SKM-1 treated with dmso at 0.1 percent for 144 hours (cell line): ENCODE results near the gene DPM2.

ENCODE experiments used
- DNase-seq: peaks from one replicate; lab custom pipeline; 2025; ENCODE audit not compliant: unreplicated experiment; lab: John Stamatoyannopoulos, UW

The DPM2 gene

GRCh38 chr9:127958728-127959127 is 21.1 kb upstream of the DPM2 start:
- no peak for DNase-seq

DNA sequence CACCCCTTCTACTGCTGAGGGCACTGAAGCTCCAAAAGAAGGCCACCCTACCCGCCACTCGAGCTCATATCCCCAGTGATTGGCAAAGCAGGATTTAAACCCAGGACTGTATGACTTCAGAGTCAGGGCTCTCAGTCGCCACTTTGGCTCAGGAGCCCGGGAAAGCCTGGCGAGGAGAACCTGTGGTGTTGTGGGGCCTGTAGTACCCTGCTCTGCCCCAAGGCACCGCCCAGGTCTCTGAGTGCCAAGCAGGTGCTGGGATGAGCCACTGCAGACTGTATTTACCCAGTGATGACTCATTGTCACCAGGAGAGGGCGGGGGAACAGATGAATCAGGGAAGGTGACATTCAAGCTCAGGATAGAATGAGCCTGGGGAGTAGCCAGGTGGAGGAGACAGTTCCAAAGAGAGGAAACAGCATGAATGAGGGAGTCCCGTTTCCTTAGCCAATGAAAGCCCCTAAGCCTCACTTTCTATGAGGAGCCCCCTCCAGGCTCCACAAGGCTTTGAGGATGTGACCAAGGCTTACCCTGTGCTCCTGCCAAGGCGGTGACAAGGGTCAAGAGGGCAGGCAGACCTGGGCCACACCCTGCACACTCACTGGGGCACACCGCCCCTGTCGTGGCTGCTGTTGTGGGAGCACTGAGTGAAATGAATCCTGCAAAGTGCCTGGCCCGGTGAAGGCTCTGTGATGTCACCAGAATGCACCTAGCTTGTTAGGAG is 17.8 kb upstream of the DPM2 start:
- no peak for DNase-seq

- DNase-seq: no peak
Measured at GRCh38 chr9:127954831-127955293, 17.2 kb upstream of the DPM2 start.

DNA sequence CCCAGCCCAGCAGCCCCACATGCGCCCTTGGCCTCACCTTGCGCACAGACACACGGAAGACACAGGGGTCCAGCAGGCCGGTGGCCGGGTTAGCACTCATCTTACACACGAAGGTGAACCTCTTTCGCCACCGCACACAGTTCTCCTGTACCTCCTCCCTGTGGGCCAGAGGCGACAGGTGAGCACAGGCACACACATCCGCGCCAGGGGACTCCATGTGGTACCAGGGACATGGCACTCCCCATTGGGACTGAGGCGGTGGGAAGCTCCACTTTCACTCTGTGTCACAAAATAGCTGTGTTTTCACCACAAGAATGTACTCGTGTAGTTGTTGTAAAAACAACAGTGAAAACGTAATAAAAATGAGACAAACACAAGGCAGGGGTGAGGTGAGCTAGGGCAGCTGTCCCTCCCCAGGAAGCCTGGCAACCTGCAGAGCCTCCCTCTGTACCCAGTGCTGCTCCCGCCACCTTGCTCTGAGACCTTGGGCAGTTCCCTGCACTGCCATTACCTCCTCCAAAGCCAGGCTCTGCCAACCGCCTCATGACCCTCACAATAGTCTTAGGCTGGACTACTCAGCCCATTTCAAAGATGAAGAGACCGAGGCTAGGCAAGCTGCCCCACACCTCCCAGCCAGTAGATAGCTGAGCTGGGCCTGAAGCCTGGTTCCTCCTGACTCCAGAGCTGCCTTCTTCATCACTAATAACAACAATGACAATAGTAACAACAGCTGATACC is 16.3 kb upstream of the DPM2 start:
- DNase-seq: no peak

DNA sequence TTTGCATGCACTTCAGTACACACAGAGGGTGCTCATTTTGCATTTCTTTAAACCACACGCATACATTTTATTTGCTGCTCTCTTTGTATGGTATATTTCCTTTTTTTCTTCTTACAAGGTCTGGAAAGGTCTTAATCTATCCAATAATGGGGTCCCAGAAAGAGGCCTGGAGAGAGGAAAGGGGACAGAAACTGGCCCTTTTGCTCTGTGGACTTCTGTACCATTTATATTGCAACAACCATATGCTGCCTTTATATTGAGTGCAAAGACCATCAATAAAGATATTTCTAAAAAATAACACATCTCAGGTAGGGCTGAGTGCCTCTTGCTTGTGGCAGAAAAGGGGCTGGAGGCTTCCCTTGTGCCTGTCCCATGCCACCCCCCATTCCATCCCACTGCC is 15.5 kb upstream of the DPM2 start:
- no peak for DNase-seq

- no peak for DNase-seq
Measured at GRCh38 chr9:127950513-127951289, 13.0 kb upstream of the DPM2 start.

GRCh38 chr9:127949827-127950512 is 12.3 kb upstream of the DPM2 start:
- no peak for DNase-seq

DNA sequence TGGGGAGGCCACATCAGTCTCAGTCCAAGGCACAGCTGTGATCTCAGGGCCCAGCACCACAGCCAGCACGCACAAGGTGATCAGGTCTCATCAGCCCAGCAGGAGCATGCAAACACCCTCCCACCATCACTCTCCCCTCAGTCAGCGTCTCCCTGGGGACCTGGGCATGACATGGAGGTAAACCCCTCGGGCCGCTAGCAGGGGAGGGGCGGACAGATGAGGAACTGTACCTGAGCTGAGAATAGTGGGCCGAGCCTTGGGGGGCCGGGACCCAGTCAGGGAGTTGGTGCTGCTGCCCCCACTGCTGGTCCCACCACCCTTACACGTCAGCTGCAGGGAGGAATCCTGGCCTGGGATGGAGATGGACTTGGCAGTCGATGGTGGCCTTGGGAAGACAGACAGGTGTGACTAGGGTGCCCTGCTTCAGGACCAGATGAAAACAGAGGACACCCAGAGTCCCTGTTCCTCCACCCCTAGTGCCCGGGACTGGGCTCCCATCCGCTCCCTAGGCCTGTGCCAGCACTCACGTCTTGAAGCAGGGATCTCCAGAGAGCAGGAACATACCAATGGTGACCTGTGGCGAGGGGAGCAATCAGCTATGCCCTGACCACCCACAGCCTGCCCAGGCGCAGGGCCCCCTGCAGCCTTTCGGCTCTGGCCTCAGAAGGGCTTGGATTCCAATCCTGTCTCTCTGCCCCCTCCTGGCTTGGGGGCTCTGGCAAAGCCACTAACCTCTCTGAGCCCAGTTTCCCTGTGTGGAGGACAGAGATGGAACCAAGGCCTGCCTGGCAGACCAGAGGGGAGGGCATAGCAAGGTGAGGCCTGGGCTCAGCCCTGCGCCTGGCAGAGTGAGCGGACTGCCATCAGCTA is 10.4 kb upstream of the DPM2 start:
- DNase-seq: no peak

DNA sequence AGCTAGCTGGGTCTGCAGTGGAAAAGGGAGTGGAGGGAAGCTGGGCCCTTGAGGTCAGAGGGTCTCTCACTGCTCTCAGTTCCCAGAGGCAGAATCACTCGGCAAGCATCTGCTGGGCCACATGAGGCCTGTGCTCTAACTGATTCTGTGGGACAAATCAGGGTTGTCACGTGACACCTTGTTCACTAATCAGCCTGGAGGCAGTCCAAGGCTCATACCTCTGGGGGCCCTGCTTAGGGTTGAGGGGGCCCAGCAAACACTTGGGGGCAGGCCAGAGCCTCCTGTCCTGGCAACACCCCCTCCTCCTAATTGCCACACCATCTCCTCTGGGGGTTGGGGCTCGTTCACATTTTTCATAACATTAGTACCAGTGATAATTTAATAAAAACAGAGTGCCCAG is 9.1 kb upstream of the DPM2 start:
- no peak for DNase-seq

DNA sequence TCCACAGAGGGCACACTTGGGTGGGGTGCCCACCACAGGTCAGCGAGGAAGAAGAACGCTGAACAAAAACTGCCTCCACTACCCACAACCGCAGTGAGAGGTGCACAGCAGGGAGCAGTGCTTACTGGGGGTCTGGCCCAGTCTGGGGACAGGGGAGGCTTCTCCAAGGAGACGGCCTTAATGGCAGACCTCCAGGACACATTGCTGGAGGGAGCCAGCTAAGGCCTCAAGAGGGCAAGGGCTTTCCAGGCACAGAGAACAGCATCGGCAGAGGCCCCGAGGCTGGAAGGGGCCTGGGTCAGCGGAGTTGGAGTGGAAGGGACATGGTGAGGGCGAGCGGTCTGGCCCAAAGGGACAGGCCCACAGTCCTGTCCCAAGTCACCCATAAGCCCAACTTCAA is 8.3 kb upstream of the DPM2 start:
- DNase-seq: no peak

DNA sequence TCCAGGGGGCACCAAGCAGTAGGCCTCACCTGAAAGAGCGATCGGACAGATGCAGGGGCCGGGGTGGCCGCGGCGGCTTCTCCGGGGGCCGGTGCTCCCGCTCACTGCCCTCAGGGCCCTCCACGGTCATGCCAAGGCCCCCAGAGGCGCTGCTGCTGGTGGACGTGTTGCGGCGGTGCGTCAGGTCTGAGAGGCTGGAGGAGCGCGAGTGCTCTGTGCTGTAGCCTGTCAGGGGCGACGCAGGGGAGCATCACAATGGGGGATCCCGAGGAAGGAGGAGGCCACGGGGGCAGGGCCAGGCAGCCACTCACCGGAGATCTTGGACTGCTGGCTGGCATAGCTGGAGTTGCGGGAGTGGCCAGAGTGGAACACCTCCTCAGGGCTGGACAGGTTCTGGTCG is 7.7 kb upstream of the DPM2 start:
- DNase-seq: no peak

GRCh38 chr9:127944586-127945218 is 7.0 kb upstream of the DPM2 start:
- DNase-seq: no peak

GRCh38 chr9:127943731-127944144 is 6.1 kb upstream of the DPM2 start:
- peak; percentile 66 for DNase-seq

DNA sequence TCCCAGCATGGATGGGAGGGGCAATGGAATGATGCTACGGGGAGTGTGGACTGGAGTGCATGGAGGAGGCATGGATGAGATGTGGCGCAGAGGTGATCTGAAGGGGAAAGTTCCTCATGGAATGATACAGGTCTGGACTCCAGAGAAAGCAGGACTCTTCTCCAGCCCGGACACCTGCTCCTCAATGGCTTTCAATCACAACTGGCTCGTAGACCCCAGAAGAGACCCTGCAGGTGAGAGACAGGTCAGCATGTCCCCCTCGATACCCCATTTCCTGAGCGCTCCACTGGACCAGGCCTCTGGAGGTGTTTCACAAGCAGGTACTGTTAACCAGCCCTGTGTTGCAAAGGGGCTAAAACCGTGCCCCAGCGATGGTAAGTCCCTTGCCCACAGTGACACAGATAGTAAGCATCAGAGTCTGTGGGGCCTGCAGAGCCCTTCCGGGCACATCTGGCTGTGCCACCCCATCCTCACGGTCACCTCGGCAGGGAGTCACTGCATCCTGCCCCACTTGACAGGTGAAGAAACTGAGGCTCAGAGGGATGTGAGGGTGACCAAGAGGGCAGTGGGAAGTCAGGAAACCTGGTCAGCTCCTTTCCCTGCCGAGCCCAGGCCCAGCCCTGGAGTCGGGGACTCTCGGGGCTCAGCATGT is 5.5 kb upstream of the DPM2 start:
- DNase-seq: no peak

- DNase-seq: peak; percentile 43
Measured at GRCh38 chr9:127942216-127943010, 4.8 kb upstream of the DPM2 start.

- no peak for DNase-seq
Measured at GRCh38 chr9:127941961-127942215, 4.2 kb upstream of the DPM2 start.

DNA sequence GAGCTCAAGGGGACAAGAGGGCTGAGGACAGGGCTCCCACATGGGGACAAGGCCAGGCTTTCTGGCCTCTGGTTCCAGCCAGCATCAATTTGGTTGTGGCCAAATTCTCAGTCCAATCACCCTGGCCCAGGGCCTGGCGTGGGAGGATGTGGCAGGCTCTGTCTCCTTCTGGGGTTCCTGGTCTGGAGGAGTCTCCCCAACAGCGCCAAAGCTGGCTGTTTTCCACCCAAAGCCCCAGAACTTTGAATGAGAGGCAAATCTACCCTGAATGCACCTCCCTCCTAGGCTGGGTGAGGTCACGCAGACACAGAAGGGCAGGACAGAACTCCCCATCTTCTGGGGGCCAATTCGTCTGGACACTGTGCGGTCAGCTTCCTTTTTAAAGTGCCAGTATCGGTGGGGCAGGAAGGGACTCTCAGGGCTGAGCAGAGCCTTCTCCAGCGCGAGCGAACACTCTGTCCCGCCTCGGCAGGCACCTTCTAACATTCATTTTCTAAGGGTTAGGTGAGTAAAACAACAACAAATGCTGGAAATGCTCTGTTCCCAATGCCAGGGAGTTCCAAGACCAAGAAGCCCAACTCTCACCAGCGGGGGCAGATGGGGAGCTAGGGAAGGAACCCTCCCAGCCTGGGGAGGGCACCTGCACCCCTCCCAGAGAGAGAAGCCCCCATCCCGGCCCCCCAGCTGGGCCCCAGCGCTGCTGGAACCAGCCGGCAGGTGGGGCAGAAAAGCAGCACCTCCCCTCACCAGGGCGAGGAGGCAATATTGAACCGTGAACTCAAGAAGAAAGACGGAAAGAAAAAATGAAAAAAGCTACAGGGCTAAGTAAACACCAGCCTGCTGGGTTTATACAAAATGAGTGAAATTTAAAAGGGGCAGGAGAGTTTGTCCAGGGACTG is 3.7 kb upstream of the DPM2 start:
- no peak for DNase-seq

GRCh38 chr9:127940593-127940992 is 2.9 kb upstream of the DPM2 start:
- DNase-seq: no peak
